Activated CD4-positive, alpha-beta T cell treated with anti-CD3 and anti-CD28 coated beads for 48 hours (primary cell): ENCODE measurements around the gene SORCS2.

Experiments used
- DNase-seq: peaks from one replicate; pipeline ENCODE4 v3.0.0-alpha.2; 2020

The SORCS2 gene

GRCh38 chr4:7192252-7193029, at the start of gene SORCS2:
Gene SORCS2, plus strand, starts transcription at chr4:7192538.
- DNase-seq: peak; percentile 59

DNA sequence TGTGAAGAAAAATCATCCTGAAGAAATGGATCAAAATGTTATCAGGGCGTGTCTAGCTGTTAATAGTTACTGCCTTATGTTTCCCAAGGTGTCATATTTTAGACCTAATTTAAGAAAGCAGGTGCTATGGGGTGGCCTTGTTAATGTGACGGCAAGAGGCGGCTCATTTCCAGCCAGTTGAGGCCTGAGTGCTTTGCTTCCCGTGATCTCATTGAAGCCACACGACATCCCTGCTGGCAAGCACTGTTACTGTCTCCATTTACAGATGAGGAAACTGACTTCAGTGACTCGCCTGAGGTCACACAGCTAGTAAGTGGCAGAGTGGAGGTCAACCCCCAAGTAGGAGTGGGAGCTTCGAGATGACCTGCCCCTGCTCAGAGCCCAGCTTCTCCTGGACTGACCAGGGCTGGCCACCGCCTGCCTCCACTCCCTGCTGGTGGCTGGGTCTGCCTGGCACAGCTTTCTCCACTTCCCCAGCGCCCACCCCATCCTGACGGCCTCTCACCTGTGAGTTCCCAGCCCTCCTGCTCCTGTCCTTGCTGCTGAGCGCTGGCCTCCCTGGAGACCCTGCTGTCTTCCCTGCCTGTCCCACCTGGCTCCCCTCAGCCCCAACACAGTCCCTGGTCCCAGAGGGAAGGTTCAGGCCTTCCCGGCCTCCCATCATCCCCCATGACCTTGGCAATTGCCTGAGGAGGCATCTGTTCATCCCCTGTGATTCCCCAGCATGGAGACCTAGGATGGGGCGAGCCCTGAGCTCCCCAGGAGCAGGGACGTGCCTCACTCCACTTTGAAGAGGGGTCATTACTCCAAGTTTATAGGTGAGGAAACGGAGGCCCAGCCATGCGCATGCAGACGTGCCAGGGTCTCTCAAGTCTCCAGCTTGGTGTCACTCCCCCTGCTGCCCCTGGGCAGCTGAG, 47.7 kb upstream of the SORCS2 start:
- no peak for DNase-seq

GRCh38 chr4:7145291-7145934, 46.9 kb upstream of the SORCS2 start:
- no peak for DNase-seq

- DNase-seq: no peak
Observed at GRCh38 chr4:7146059-7146785, 46.1 kb upstream of the SORCS2 start.

- no peak for DNase-seq
Observed at GRCh38 chr4:7146786-7147115, 45.6 kb upstream of the SORCS2 start.

DNA sequence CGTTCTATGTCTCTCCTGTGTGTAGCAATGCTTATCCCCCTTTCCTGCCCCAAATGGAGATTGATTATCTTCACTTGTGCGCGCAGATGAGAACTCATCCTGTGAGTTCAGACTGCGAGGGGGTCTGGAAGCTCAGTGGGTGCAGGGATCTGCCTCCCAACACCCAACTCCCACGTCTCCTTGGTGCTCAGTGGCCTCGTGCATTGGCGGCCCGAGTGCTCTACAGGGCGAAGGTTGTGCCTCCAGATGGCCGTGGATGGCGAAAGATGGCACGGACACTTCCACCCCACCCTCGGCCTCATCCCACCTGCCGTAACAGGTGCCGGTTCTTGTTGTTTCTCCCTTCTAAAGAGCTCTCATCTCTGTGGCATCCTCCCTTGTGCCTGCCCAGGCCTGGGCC, 45.1 kb upstream of the SORCS2 start:
- no peak for DNase-seq

DNA sequence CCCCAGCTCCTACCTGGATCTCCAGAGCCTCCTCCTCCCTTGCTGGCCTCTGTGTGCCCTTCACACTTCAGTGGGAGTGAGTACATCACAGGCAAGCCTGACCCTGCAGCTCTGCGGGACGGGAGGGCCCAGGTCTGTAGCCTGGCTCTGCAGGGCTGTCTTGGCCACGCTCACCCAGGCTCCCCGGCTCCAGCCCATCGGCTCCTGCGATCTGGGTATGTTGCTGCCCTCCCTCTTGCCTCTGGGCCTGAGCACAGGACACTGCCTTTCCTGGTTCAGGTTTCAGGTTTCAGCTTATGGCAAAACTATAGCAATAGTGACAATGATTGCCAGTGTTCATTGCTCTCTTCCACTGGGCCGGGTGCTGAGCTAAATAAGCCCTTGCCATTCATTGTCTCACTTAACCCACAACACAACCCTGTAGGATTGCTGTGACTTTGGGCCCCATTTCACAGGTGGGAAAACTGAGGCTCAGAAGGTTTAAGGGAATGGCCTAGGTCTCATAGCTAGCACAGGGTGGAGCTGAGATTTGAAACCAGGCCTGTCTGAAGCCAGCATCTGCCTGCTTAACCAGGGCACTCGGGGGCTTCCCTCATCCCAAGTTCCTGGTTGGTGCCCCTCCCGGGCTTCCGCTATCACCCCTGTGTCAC, 44.6 kb upstream of the SORCS2 start:
- DNase-seq: no peak

DNA sequence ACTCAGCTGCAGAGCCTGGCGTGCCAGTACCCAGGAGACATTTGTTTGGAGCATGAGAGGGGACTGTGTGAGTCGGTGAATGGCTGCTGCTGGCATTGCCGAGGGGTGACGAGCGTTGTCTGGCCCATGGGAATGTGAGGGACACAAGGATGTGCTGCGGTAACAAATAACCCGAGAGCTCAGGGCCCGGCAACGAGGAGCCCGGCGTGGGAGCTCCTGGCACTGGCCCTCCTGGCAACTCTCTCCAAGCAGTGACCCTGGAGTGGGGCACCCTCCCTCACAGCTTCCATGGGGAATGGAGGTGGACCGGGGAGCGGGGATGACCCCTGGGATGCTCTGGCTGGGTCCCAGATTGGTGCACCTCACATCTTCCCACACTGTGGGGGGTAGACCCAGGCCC, 44.0 kb upstream of the SORCS2 start:
- no peak for DNase-seq

- no peak for DNase-seq
Observed at GRCh38 chr4:7150036-7150635, 42.2 kb upstream of the SORCS2 start.

DNA sequence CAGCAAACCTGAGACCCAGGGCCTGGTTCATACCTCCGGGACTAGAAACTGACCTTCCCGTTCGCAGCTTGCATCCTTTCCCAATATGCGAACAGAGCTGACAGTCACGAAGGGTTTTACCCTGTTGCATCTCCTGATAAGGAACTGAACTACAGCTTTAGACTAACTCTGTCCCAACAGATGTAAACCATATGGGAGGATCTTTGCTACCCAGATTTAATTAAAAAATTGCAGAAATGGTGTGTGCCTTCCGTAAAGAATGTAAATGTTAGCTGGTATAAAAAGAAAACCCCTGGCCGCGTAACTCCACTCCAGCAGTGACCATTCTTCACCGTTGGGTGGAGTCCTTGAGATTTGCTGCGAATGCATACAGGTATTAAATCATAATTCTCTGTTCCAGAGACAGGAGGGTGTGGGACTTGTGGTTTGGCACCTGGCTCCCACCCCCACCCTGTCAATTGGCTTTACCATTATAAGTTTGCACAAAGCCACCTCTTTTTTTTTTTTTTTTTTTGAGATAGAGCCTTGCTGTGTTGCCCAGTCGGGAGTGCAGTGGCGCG, 40.6 kb upstream of the SORCS2 start:
- no peak for DNase-seq

- no peak for DNase-seq
Observed at GRCh38 chr4:7153711-7154110, 38.6 kb upstream of the SORCS2 start.

GRCh38 chr4:7154351-7154981, 37.9 kb upstream of the SORCS2 start:
- DNase-seq: no peak

DNA sequence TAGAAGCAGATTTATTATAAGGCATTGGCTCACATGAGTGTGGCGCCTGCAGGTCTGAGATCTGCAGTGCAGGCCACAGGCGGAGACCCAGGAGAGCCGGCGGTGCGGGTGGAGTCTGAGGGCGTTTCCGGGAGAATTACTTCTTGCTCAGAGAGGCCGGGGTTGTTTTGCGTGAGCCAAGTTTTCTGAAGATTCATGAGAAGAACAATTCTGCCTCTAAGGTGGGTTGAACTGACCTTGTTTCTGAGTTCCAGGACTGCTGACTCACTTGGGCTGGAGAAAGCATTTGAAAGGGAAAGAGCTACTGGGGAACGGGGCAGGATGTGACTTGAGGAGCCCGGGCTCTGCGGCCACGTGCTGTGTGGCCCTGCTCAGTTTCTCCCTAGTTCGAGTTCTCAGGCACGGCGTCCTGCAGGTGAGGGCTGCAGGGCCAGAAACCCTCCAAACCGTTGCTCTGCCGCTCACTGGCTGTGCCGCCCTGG, 36.7 kb upstream of the SORCS2 start:
- DNase-seq: no peak

DNA sequence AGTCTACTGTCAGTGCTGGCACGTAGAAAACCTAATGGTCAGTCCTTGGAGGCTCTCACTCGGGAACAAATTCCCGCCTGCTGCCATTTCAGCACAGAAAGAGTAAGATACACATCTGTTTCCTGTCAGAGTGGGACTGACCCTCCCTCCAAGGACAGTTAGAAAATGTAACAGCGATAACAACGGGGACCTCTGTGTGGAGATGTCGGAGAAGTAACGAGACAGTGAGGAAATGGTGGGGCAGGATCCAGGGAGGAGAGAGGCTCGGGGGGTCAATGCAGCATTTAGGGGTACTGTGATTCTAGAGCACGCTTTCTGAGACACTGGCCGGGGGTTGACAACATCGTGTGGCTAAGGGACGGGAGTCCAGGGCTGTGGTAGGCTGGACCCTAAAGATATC, 36.0 kb upstream of the SORCS2 start:
- no peak for DNase-seq

GRCh38 chr4:7156761-7157488, 35.4 kb upstream of the SORCS2 start:
- no peak for DNase-seq

DNA sequence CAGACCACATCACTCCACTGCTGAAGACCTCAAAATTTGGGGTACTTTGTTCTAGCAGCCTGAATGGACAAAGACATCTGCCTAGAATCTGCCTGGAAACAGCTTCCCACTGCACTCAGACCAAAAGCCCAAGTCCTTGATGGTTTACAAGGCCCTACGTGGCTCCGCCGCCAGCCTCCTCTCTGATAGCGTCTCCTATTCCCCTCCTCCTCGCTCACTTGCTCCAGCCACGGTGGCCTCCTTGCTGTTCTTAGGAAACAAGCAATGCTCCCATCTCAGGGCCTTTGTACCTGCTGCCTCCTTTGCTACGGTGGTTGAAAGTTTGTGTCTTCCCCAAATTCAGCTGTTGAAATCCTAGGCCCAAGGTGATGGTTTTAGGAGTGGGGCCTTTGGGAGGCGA, 34.7 kb upstream of the SORCS2 start:
- DNase-seq: no peak

GRCh38 chr4:7158081-7158750, 34.1 kb upstream of the SORCS2 start:
- no peak for DNase-seq

- DNase-seq: no peak
Observed at GRCh38 chr4:7158991-7159390, 33.3 kb upstream of the SORCS2 start.

DNA sequence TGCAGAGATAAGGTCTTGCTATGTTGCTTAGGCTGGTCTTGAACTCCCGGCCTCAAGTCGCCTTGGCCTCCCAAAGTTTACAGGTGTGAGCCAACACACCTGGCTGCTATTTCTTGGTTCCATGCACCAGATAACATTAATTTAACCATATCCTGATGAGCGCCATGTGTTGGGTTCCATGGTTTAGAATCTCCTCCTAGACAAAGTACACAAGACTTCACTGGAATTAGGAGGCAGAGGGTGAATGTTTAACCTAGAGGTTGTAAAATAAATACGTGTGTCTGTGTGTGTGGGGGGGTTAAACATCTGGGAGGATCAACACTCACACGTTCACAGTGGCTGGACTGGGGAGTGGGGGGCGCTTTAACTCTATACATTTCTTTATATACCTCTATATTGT, 32.4 kb upstream of the SORCS2 start:
- no peak for DNase-seq

DNA sequence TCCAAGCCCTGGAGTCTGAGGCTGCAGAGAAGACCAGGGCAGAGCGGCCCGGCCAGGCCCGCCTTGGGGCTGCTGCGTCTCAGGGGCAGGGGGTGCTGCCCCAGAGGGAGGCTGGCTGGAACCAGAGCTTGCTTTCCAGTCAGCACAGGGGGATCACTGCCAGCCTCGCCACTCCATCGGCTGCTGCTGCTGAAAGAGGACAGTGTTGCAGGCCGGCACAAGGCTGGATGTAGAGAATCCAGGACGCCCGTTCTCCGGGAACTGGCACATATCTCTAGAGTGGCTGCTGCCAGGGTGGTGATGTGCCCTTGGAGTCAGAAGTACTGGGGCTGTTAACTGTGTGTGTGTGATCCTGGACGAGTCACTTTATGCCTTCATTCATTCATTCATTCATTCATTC, 31.9 kb upstream of the SORCS2 start:
- no peak for DNase-seq
